Measurements from ENCODE around the gene KLHL34.

KLHL34 gene

DNA sequence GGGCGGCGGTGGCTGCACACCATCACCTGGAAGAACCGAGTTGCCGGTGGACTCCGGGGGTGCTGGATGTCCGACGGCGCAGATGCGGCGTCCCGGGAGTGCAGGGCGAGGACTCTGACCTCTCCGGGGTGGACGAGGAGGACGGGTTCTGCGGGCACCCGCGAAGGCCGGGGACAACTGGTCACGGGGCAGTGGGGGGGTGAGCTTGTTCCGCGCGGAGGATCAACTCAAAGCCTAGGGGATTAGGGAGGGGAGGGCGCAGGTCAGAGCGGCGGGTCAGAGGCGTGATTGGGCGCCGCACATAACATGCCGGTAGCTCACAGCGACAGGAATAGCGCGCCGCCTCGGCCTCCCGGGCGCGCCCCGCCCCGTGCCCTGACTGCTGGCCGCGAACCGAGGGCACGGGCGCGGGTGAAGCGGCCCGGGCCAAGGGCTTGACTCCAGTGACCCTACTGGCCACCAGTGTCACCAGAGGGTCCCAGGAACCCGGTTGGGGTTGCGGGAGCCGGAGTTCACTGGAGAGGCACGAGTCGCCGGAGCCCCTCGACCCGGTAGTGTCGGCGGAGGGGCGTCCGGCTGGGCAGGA is at the start of gene KLHL34:
Gene KLHL34 (minus strand): TSS at position 179 of the 586 bp plus-strand sequence. CDS start 542 bp downstream, outside the sequence.
- DNase-seq (ENCODE audit: low read depth), result no peak

DNA sequence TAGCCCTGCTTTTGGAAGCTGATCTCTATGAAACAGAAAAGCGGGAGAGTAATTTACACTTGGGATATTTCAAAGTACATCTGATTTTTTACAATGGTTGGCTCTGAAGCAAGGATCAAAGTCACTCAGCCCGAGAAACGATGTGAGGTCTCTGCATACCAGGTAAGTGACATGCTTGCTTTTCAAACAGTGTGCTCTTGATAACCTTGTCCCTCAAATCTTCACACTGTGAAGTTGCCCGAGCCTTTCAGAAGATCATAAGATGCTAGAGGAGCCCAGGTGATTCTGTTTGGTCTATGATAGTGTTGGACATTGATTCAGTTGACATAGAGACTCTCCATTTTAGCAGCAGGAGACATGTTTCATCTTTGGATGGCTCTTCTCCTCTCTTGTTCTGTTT is 47.1 kb upstream of the KLHL34 start:
- no peak for DNase-seq (ENCODE audit: low read depth)

GRCh38 chrX:21702725-21703124 is 44.6 kb upstream of the KLHL34 start:
- no peak for DNase-seq (ENCODE audit: low read depth)

DNA sequence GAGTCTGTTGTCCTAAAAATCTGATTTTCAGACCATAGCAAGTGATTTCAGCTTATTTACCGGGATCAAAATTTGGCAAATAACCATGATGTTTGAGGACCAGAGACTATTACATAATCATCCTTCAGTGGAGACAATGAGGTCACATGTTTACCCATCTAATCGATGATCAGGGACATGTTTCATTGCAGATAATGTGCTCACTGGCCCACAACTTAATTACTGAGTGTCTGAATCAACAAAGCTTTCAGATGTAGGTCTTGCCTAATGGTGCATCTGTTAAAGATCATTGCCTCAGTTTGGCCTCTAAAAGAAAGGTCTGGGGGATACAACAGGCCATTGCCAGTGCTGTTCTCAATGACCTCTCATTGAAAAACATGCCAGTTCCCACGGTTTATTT is 42.8 kb upstream of the KLHL34 start:
- no peak for DNase-seq (ENCODE audit: low read depth)

DNA sequence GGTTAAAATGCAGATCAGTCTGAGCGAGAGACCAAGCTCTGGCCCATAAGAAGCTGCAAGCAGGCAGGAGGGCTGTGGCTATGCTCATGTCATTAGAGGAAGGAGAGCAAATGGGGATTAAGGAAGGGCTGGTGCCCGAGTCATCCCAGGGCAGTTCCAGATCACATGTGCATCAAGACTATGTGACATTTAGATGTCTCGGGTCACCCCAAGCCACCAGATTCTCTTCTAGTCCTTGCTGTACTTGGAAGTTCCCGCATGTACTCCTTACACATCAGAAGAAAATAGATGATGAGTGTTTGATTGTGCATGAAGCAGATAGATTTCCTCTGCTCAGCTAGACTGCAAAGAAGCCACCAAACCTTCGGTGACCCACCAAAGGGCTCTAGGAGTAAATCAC is 42.1 kb upstream of the KLHL34 start:
- DNase-seq (ENCODE audit: low read depth), result no peak

GRCh38 chrX:21699136-21699535 is 41.0 kb upstream of the KLHL34 start:
- no peak for DNase-seq (ENCODE audit: low read depth)

DNA sequence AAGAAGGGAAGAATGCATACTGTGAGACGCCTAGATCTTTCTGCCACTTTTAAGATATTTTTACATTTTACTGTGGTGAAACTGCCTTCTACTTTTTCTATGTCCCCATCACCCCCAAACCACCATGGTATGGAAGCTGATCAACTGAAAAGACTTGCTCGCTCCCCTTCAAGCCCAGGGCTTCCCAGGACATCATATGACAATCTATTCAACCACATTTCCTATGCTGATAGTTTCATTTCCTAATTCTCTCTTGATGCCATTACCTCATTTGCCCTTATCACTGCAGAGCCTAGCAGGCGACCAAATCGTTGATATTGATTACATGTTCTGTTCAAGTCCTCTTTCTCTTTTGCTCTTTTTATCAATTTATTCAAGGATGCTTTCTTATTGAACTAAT is 40.1 kb upstream of the KLHL34 start:
- no peak for DNase-seq (ENCODE audit: low read depth)

- no peak for DNase-seq (ENCODE audit: low read depth)
Measured at GRCh38 chrX:21691512-21692018, 33.4 kb upstream of the KLHL34 start.

GRCh38 chrX:21683941-21684340 is 25.8 kb upstream of the KLHL34 start:
- DNase-seq (ENCODE audit: low read depth), result no peak

GRCh38 chrX:21678048-21678612 is 20.0 kb upstream of the KLHL34 start:
- DNase-seq (ENCODE audit: low read depth), result no peak

DNA sequence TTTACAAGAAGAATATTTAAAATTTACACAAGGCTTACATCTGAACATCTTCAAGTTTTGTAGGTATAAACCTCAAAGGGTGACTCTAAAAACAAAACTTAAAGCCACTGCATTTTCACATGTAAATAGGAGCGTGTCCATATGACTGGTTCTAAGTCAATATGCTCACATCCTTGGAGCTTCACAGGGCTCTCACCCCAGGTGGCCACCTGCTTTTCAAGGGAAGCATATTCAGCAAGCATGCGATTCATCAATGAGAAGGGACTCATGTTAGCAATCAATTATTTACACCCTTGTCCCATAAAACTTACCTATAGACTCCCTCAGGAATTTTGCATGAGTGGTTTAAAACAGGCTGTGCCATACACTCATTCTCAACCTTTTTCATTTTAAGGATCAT is 17.8 kb upstream of the KLHL34 start:
- no peak for DNase-seq (ENCODE audit: low read depth)

DNA sequence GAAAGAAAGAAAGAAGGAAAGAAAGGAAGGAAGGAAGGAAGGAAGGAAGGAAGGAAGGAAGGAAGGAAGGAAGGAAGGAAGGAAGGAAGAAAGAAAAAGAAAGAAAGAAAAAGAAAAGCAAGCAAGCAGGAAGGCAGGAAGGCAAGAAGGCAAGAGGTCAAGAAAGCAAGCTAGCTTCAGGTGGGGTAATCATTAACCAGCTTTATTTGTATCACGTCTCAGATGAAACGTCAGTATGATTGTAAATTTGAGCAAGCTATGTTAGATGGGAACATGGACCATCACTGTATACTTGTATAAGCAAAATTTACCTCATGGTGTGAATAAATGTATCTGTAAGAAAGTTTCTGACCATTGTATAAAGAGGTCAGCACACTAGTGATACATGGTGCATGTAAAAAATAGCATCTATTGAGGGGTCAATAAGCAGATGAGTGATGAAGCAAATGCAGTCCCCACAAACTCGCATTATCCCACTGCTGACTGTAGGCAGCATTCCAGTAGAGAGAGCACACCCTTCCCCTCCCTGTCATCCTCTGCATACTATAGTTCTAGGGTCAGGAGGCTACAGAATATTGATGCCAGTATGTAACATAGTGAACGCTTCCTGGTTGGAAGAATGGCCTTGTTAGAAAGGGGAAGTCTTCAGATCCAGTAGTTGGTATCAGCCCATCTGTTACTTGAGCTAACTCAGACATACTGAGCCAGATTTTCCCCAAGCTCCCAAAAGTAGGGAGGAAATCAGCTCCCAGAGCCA is 16.5 kb upstream of the KLHL34 start:
- DNase-seq (ENCODE audit: low read depth), result no peak

DNA sequence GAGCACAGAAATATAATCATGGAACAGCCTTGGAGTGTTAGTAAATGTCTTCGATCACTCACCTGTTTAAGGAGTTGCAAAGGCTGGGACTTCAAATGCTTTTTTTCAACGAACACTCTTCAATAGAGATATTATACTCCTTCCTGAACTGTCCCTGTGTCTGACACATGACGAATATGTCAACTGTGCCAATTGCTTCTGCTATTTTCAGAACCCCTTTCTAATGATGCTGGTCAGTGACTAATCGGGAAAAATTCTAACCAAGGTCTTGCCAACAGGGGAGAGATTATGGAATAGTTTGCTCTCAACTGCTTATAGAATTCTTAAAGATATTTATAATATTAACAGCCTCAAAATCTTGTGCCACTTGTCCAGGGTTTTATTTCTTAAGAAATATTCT is 8.5 kb upstream of the KLHL34 start:
- no peak for DNase-seq (ENCODE audit: low read depth)

GRCh38 chrX:21666252-21666651 is 8.1 kb upstream of the KLHL34 start:
- no peak for DNase-seq (ENCODE audit: low read depth)

GRCh38 chrX:21662761-21663160 is 4.6 kb upstream of the KLHL34 start:
- no peak for DNase-seq (ENCODE audit: low read depth)

- DNase-seq (ENCODE audit: low read depth), result no peak
Measured at GRCh38 chrX:21661316-21661715, 3.2 kb upstream of the KLHL34 start.

DNA sequence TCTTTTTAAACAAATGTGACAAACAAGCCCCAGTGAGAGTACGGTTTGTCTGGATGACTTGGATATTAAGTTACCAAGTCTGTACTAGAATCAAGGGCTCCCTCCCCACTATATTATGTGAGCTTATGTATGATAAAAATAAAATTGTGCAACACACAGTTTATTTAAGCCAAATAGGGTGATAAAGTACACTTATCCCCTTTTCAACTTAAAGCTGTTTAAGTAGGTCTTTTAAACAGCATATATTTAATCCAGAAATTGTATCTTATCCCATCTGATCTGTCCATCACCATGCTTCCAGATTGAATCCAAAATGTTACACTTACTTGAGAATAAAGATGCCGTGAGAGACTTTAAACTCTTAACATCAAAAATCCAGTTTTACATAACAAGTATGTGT is 2.0 kb upstream of the KLHL34 start:
- no peak for DNase-seq (ENCODE audit: low read depth)

DNA sequence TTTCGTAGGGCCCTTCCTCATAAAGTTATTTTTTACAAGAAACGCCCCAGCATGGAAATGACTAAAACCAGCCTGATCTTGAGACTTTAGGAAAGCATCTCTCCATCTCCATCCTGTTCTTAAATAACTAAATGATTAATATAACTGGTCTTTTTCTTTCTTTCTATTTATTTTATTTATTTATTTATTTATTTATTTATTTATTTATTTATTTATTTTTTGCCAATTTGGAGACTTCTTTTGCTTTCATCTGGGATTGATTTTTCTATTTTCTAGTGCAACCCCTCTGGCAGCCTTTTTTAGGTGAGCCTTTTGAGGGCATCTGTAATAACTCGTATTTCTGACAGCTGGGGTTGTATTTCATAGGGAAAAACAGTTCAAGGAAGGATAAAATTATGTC is 1.2 kb upstream of the KLHL34 start:
- no peak for DNase-seq (ENCODE audit: low read depth)

GRCh38 chrX:21658746-21659145 is 616 bp upstream of the KLHL34 start:
- DNase-seq (ENCODE audit: low read depth), result no peak

DNA sequence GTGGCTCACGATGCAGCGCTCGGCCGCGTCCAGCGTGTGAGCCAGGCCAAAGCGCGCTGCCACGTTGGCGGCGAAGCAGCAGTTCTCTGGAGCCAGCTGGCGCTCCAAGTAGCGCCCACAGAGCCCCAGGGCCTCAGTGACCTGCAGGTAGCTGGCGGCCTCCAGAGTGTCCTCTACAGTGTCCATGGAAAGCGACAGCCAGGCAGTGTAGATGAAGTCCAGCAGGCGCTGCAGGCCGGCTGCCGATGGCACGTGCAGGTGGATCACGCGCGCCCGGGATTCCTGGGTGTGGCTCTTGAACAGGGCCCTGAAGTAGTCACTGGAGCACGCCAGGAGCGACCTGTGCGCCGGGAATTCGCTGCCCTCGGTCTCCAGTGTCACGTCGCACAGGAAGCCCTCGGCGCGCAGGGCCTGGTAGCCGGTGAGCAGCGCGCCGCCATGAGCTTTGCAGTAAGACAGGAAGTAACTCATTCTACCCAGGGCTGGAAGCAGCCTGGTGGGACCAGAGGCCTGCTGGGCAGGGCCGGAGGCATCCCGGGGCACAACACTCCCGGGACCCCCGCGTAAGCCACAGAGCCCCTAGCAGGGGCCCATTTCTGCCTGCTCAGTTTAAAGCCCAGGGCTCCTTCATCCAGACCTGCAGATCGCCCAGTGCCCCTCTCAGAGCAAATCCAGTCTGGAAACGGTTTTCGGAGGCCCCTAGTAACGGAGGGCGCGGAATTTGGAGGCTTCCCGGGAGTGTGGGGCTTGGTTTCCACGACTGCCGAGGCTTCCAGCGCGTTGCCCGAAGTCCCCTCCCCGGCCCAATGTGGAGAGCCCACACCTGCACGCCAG is 595 bp downstream of the KLHL34 start:
- no peak for DNase-seq (ENCODE audit: low read depth)

GRCh38 chrX:21656587-21657317 is 1.4 kb downstream of the KLHL34 start:
- no peak for DNase-seq (ENCODE audit: low read depth)
